T-helper 2 cell treated with Interferon-gamma antibody and Interleukin-4, amounts not matched to agents 5 μg/mL and 100 μg/mL, for 36 hours (primary cell): ENCODE results near the gene RAC2.

Experiments
- DNase-seq: peaks from one replicate; pipeline ENCODE4 v3.0.0; 2021; ENCODE audit warnings: low spot score
- H3K27ac Mint-ChIP-seq: one replicate; pipeline ENCODE4 v1.8.0; 2021; ENCODE audit warnings: mild to moderate bottlenecking, mixed read lengths
- H3K27me3 Mint-ChIP-seq: one replicate; pipeline ENCODE4 v1.8.0; 2021; ENCODE audit warnings: low read depth, mixed read lengths
- H3K36me3 Mint-ChIP-seq: one replicate; pipeline ENCODE4 v1.8.0; 2021; ENCODE audit warnings: low read depth, mixed read lengths
- H3K4me1 Mint-ChIP-seq: one replicate; pipeline ENCODE4 v1.8.0; 2021; ENCODE audit warnings: low read depth, mixed read lengths
- H3K4me3 Mint-ChIP-seq: one replicate; pipeline ENCODE4 v1.8.0; 2022; ENCODE audit warnings: mild to moderate bottlenecking, moderate library complexity, mixed read lengths
- H3K9me3 Mint-ChIP-seq: one replicate; pipeline ENCODE4 v1.8.0; 2021; ENCODE audit warnings: mixed read lengths

The RAC2 gene

GRCh38 chr22:37178350-37179125, 65.5 kb downstream of the RAC2 start:
- Mint-ChIP-seq H3K9me3 (no peaks in the 10 kb centered on the region), H3K27me3 (peaks cover 3% of the 10 kb centered on the region), H3K4me3 (no peak overlapping the region), H3K27ac (no peak overlapping the region), H3K4me1 (peaks cover 8% of the 10 kb centered on the region), H3K36me3 (no peaks in the 10 kb centered on the region)
- no peak for DNase-seq

- no peak overlapping the region for H3K4me3 Mint-ChIP-seq
- H3K27ac Mint-ChIP-seq: no peak overlapping the region
- peaks cover 3% of the 10 kb centered on the region for H3K27me3 Mint-ChIP-seq
- H3K36me3 Mint-ChIP-seq: no peaks in the 10 kb centered on the region
- H3K9me3 Mint-ChIP-seq: no peaks in the 10 kb centered on the region
- DNase-seq: no peak
- H3K4me1 Mint-ChIP-seq: peaks cover 3% of the 10 kb centered on the region
Measured at GRCh38 chr22:37177755-37178154, 66.3 kb downstream of the RAC2 start.

- Mint-ChIP-seq H3K27ac (peak overlapping the region; percentile 22), H3K9me3 (no peaks in the 10 kb centered on the region), H3K4me3 (no peak overlapping the region), H3K27me3 (peaks cover 3% of the 10 kb centered on the region), H3K4me1 (peaks cover 3% of the 10 kb centered on the region), H3K36me3 (no peaks in the 10 kb centered on the region)
- DNase-seq: no peak
Measured at GRCh38 chr22:37177221-37177620, 66.8 kb downstream of the RAC2 start.

GRCh38 chr22:37176464-37177061, 67.5 kb downstream of the RAC2 start:
- H3K4me3 Mint-ChIP-seq: no peak overlapping the region
- peaks cover 3% of the 10 kb centered on the region for H3K27me3 Mint-ChIP-seq
- peaks cover 3% of the 10 kb centered on the region for H3K4me1 Mint-ChIP-seq
- no peaks in the 10 kb centered on the region for H3K9me3 Mint-ChIP-seq
- no peaks in the 10 kb centered on the region for H3K36me3 Mint-ChIP-seq
- no peak overlapping the region for H3K27ac Mint-ChIP-seq
- no peak for DNase-seq

GRCh38 chr22:37175414-37176281, 68.4 kb downstream of the RAC2 start:
- Mint-ChIP-seq H3K9me3 (no peaks in the 10 kb centered on the region), H3K4me3 (no peak overlapping the region), H3K27me3 (peaks cover 3% of the 10 kb centered on the region), H3K27ac (no peak overlapping the region), H3K4me1 (peaks cover 3% of the 10 kb centered on the region), H3K36me3 (no peaks in the 10 kb centered on the region)
- no peak for DNase-seq
